HG03432 (cell line): ENCODE measurements around the gene PRPSAP1.

Experiments used
- ATAC-seq: cut with Tn5 transposase; IDR thresholded peaks from one replicate; pipeline ENCODE4 v1.9.1; 2021; ENCODE audit warnings: mild to moderate bottlenecking, moderate library complexity; ENCODE audit not compliant: unreplicated experiment

The PRPSAP1 gene

DNA sequence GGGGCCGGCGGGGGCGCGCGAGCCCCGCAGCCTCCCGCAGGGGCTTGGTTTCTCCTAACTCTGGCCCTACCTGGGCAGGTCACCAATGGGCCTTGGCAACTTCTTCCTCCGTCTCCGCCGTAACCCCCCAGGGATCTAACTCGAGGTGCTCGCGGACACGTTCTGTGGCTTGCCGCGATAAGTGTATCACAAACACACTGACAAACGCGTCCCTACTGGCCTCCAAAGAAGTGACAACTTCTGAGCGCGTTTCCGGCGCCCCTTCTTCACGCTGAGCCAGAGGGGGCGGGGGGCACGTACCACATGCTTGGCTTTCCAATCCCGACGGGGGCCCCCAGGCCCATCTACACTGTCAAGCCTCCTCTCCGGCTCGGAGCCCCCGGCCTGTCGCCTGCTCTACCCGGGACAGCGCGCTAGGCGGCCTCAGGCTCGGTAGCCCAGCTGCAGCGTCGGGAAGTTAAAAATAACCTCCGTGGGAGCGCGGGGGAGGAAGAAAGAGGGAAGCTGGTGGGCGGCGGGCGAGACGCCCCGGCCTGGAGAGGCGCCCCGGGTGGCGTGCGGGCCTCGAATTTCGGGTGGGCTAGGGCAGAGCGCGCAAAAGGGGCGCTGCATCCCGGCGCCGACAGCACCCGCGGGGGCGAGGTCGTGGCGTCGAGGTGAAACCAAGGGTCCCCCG lies 30.0 kb upstream of the PRPSAP1 start:
- peak; percentile 27 for ATAC-seq

DNA sequence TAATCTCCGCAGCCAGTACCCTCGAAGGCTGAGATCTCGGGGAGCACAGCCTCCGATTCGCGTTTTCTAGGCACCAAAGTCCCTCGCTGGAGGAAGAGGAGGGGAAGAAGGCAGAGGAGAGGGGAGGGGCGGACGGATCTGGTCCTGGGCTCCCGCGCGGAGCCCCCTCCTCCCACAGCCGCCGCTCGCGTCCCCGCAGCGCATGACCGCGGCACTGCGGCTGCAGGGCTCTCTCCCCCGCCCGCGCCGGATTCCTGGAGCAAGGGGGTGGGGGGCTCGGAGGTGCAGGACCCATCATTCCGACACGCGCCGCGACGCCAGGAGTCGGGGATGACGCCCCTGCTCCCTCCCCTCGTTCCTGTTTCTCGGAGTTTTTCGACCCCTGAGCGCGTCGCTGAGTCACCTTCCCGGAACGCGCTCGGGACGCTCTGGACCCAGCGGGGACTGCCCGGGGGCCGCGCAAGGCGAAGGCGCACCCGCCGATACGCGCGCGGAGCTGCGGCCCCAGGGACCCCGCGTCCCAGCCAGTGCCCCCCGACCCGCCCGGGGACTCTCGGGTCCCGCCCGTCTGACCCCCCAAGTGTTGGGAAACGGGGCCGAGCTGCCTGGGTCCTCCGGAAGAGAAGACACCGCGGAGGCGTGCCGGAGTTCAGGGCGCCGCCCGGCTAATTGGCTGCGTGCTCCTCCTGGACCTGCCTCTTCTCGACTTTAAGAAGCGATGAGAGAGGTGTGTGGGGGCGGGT lies 29.3 kb upstream of the PRPSAP1 start:
- no peak for ATAC-seq

DNA sequence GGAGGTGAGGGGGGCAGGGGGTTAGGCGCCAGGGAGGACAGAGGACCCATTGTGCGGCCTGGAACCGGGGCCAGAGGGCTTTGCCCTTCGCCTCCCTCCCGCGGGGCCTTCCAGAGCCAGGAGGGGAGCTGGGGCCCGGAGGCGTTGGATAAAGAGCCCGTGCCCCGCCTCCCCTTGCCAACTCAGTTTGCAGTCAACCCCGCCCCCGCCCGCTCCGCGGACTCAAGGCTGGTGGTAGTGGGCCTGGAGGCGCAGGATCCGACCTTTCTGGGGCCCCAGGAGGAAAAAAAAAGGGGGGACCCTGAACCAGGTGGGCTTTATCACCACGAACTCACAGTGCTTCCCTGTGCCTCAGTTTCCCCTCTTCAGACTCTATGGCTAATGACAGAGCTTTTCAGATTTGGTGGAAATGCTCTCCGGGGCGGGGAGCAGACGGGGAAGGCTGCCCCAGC lies 28.7 kb upstream of the PRPSAP1 start:
- no peak for ATAC-seq

DNA sequence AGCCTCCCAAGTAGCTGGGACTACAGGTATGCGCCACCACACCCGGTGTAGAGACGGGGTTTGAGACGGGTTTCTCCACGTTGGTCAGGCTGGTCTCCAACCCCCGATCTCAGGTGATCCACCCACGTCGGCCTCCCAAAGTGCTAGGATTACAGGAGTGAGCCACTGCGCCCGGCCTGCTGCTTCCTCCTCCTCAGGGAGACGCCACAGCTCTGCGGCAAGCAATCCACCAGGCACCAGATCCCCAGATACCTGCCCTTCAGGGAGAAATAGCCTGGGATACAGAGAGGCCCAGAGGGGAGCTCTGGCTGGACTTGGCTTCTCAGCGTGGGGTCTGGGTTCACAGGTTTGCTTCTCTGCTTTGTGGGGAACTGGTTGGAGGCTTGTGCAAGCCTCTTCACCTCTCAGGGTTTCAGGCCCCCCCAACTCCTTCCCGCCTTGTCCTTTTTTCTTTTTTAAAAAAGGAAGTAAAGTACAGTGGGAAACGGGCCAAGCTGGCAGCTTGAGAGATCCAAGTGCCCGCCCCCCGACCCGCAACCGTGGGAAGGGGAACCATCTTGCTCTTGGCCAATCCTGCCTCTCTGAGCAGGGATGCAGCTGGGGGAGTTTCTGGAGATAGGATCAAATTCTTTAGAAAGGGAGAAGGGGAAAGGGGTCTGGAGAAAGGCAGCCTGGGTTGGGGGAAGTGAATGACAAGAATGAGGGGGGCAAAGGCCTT lies 28.1 kb upstream of the PRPSAP1 start:
- ATAC-seq = no peak

DNA sequence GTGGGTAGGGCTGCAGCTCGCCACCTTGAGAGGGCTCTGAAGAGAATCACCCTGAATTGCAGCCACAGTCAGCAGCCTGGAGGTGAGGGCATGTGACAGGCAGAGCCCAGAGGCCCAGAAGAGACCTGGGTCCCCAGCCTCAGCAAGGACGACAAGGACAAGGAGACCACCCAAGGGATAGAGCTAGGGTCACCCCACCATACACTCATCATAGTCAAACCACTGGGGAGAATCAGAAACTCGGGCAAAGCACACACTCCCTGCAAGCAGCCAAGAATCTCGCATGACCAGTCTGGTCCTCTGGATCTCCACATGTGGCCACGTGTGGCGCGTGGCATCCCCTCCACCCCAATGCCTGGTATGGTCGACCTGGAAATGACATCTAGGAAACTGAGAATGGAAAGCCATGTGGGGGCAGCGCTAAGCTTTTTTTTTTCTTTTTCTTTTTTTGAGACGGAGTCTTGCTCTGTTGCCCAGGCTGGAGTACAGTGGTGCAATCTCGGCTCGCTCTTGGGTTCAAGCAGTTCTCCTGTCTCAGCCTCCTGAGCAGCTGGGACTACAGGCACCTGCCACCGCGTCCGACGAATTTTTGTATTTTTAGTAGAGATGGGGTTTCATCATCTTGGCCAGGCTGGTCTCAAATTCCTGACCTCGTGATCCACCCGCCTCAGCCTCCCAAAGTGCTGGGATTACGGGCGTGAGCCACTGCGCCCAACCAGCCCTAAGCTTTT lies 26.1 kb upstream of the PRPSAP1 start:
- no peak for ATAC-seq

DNA sequence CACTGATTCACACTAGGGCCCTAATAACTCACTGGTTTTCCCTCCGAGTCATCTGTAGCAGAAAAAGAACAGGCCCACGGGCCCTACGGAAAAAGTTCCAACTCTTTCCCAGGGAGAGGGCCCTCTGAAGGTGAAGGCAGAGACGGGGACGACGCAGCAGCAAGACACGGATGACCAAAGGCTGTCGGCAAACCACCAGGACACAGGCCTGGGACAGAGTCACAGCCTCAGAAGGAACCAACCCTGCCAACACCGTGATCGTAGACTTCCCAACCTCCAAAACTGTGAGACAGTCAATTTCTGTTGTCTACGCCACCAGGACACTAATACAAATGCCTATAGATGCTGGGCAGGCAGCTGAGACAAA lies 25.5 kb upstream of the PRPSAP1 start:
- ATAC-seq = no peak

DNA sequence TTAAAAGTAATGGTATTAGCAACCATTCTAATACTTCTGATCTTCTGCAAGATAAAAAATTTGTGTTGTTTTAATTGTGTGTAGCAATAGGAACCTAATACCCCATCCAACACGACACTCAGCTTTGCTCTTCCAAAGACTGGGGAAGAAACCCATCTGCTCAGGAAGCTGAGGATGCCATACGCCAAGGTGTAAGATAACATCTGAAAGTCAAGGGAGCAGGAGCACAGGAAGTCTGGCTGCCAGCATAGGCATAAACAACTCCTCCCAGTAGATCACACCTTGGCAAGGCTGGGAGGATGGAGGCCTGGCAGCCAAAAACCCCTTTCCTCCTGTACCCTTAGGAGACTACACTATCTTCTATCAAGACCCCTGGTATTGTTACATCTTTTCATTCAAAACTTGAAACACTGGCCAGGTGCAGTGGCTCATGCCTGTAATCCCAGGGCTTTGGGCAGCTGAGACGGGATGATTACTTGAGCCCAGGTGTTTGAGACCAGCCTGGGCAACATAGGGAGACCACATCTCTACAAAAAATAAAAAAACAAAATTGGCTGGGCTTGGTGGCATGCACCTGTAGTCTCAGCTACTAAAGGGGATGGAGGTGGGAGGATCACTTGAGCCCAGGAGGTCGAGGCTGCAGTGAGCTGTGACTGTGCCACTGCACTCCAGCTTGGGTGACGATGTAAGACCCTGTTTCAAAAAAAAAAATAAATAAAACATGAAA lies 25.0 kb upstream of the PRPSAP1 start:
- no peak for ATAC-seq

DNA sequence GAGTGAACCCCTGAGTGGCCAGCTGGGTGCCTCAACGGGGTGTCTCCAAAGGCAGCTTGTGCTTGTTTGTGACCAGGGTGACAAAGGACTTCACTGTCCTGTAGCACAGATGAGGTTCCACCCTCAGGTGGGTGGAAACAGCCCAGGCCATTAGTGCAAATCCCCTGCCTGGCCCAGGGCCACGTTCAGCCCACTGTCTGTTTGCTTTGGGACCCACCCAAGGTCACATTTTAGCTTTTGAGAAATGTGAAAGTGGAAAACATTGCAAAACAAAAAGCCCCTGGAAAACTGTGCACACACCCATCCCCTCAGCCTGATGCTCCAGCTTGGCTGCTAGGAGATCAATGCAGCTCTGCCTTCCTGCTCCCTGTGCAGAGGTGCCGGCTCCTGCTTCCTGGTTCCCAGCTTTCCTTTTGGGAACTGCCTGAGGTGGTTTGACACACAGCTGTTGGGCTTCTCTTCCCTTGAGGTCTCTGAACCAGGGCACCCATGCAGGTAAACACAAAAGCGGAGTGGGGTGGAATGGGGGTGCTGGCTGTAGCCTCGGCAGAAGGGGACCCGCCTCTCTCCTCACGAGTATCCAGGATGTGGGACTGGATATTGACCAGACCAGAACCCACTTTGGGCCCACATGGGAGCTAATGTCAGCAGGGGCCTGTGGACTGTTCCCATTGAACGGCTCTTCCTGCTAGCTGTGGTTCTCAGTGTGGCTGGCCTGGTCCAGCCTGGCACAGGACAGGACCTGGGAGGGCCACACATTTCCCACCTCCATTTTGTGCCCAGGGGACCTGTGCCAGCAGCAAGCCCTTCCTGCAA lies 22.8 kb upstream of the PRPSAP1 start:
- ATAC-seq = no peak

DNA sequence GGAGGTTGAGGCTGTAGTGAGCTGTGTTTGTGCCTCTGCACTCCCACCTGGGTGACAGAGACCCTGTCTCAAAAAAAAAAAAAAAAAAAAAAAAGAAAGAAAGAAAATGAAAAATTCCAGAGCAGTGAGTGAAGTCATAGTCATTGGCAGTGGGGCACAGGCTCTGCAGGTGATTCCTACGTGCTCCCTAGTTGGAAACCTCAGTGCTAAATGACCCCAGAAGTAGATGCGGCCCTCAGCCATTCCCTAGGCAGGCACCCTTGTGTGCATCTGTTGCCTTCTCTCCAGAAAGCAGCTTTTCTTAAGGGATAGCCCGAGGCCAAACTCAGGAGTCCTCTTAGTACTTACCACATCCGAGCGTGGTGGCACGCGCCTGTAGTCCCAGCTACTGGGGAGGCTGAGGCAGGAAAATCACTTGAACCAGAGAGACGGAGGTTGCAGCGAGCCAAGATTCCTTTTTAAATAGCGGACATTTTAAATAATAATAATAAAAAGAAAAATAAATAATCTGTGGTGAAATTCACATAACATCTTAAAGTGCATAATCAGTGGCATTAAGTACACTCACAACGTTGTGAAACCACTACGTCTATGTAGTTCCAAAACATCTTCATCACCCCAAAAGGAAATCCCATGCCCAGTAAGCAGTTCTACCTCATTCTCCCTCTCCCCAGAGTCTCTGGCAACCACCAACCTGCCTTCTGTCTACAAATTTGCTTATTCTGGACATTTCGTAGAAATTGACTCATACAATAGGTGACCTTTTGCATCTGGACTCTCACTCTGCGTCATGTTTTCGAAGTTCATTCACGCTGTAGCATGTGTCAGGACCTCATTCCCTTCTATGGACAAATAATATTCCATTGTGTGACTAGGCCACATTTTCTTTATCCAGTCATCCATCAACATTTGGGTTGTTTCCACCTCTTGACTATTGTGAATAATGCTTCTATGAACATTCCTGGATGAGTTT lies 18.2 kb upstream of the PRPSAP1 start:
- no peak for ATAC-seq

DNA sequence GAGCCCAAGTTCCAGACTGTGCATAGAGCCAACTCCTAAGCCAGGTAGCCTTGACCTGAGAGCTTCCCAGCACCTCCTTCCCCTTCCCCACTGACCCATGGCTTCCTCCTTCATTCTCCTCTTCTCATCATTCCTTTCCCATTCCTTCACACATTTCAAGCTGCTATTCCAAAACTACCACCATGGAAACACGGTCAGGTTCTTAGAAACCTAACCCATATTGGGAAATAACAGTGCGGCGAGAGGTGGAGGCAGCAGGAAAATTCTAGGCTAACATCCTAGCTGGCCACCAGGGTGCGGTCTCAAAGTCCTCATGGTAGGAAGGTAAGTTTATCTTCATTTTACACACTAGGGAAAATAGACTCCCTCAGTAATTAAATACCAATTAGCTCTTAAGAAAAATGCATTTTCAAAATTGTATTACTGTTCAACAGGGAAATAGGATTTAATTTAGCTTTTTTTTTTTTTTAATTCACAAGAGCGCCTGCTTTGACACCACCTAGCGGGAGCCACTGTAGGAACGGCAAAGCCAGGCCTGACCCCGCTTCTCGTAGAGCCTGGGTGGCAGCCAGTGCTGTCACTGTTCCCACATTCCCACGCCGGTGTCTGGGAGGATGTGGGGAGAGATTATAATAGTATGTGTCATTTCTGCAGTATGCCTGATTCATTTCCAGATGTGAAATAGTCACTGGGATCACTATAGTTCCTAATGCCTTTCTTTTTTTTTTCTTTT lies 16.7 kb upstream of the PRPSAP1 start:
- ATAC-seq = no peak

DNA sequence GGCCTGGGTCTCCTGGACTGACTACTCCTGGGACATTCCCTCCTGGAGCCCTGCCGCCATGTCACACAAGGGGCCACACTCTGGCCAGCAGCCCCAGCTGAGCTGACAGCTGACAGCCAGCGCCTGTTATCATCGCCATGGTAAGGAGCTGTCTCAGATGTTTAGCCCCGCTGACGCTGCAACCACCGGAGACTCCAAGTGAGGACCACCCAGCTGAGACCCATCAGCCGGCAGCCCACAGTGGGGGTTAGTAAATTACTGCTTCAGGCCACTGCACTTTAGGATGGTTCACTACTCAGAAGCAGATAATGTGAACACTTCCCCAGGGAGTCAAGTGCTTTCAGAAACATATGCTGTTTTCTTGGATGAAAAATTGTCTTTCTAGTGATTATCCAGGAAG lies 16.1 kb upstream of the PRPSAP1 start:
- ATAC-seq = no peak

DNA sequence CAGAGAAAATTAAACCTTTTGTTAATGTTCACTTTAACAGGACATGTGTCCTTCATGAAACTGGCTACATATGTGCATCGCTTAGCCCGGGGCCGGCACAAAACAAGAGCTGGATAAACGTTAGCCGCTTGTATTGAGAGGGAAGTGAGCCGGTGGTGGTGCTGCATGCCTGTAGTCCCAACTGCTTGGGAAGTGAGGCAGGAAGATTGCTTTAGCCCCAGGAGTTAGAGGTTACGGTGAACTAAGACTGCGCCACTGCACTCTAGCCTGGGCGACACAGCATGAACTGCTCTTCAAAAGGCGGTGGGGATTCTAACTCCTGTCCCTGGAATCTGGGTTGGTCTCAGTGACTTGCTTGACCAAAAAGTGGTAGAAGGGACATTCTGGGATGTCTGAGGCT lies 15.7 kb upstream of the PRPSAP1 start:
- no peak for ATAC-seq

DNA sequence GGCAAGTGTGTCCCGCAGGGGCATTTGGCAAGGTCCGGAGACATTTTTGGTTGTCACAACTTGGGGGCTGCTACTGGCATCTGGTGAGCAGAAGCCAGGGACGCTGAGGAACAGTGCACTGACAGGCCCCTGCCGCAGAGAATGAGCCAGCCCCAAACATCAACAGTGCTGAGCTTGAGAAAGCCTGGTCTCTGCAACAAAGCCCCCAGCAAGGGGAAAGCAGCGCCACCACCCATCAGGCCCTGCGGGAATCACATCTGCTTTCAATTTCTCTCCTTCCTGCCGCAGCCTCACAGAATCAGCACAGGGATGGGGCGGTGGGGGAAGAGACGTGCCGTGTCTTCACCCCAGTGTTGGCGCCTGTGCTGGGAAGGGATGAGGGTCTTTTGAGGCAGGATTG lies 14.8 kb upstream of the PRPSAP1 start:
- no peak for ATAC-seq

DNA sequence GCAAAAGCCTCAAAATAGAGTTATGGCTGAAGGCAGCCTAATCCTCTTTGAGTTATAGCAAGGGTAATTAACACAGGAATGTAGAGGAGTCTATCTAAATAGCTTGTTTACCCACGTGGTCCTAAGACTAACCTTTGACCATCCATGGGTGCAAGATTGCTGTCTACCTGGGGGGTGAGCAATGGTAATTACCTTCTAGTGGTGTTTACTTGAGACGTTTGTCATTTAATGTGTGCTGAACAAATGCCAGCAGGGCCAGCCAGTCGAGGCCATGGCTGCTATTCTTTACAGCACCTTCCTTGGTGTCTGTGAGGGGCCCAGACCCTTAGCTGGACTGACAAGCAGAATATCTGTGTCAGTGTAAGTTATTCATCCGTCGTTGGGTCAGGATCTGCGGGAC lies 13.9 kb upstream of the PRPSAP1 start:
- ATAC-seq = no peak

DNA sequence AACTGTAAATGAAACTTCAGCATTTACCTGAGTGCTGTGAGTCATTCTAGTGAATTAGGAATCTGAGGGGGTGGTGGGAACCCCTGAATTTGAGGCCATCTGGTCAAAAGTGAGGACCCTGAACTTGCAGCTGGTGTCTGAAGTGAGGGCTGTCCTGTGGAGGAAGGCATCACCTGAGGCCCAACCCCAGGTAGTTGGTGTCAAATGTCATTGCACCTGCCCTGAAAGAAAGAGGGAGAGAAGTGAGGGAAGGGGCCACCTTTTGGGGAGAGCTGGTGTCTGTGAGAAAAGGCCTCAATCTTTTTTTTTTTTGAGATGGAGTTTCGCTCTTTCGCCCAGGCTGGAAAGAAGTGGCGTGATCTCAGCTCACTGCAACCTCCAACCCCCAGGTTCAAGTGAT lies 12.5 kb upstream of the PRPSAP1 start:
- ATAC-seq = no peak

DNA sequence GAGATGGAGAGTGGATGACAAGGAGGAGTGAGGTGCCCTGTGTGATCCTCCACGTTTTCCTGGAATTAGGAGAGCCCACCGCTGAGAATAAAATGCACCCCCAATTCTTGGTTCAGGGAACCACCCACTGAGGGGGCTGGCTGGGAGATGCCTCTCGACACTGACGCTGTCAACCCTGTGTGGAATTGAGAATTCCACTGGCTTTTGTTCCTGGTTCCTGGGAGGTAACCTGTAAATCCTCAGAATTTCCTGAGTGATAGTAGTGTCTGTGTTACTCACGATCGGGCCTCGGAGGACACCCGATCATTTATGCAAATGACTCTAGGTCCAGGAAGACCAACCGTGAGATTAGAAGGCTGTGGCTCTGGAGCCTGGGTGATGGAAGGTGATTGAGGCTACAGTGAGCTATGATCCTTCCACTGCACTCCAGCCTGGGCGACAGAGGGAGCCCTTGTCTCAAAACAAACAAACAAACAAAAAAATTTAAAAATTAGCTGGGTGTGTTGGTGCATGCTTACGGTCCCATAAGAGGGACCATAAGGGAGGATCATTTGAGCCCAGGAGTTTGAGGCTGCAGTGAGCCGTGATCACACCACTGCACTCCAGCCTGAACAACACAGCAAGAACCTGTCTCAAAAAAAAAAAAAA lies 11.7 kb upstream of the PRPSAP1 start:
- ATAC-seq = no peak

DNA sequence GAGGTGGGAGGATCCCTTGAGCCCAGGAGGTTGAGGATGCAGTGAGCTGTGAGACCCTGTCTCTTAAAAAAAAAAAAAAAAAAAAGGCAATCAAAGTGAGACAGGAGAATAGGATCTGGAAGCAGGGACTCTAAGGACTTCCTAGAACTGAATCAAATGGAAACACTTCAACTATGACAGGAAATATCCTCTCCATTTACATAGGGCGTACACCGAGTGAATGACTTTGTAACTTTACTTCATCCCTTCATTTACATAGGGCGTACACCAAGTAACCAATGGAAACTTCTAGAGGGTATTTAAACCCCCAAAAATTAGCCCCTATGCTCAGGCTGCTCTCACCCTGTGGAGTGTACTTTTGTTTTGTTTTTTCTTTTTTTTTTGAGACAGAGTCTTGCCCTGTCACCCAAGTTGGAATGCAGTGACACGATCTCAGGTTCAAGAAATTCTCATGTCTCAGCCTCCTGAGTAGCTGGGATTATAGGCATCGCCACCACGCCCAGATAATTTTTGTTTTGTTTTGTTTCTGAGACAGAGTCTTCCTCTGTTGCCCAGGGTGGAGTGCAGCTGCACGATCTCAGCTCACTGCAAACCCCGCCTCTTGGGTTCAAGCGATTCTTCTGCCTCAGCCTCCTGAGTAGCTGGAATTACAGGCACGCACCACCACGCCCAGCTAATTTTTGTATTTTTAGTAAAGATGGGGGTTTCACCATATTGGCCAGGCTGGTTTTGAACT lies 9.6 kb upstream of the PRPSAP1 start:
- no peak for ATAC-seq
